K562 (cell line): ENCODE results near the gene SMIM8. TPM values are rescaled to one million over a fixed set of nuclear protein-coding genes. Genes with fewer than 3 reads are reported as not detected.
"Not testable (repeated sequence)": the region's sequence is repeated elsewhere in the genome, so short reads cannot be mapped to it uniquely, and the experiment has no call there.

Experiments
- ATAC-seq: fragments of 200-7000 bp; cut with Tn5 transposase; 3 replicates; pipeline ENCODE4 v1.9.1; 2020; ENCODE audit warnings: moderate library complexity
- BruUV-seq: library from RNA; stranded (reverse); fragments of 400-500 nt; replicated peaks from 2 replicates; lab custom pipeline; 2021; lab: Mats Ljungman, UMichigan
- CTCF ChIA-PET: fragments of 300-600 bp; formaldehyde crosslinking; extraction: SDS; loops from one replicate; lab custom pipeline; 2021; ENCODE audit warnings: low intra/inter-chr PET ratio; lab: Yijun Ruan, JAX
- POLR2A ChIA-PET: fragments of 300-600, 350-650 bp; sonication (Branson Sonifier 250); formaldehyde crosslinking; extraction: SDS; loops from one replicate; lab custom pipeline; 2021; ENCODE audit warnings: antibody characterized with exemption, inconsistent platforms; lab: Yijun Ruan, JAX
- DNase-seq, 4 experiments: peaks; one replicate each; pipeline versions ENCODE4 v3.0.0 to v3.0.0-alpha.2; 2011 to 2018; ENCODE audit warnings: low spot score in 3 of 4, mixed read lengths in 3 of 4; ENCODE audit errors: extremely low read depth in 1 of 4
- FAIRE-seq: peaks from 2 replicates; lab custom pipeline; 2011; peaks lifted over from hg19 to GRCh38; lab: Jason Lieb, UNC
- H2AFZ ChIP-seq: 2 replicates; pipeline ENCODE4 v1.6.0; 2011; ENCODE audit warnings: low read depth, low read length, control low read depth, inconsistent platforms
- H3K27ac ChIP-seq: fragments of 200-600 bp; 3 replicates; pipeline ENCODE4 v1.8.0; 2011; ENCODE audit warnings: low read depth, mild to moderate bottlenecking, control low read depth, inconsistent platforms, low read length, moderate library complexity, mixed read lengths; ENCODE audit errors: extremely low read depth
- H3K27me3 ChIP-seq, 2 experiments: fragments of 300-600 bp in 1 of 2; 2 replicates in 1 of 2; 3 replicates in 1 of 2; pipeline versions ENCODE4 v1.6.0 to v1.8.0; 2011; ENCODE audit warnings: inconsistent platforms in 2 of 2, low read length in 2 of 2, mild to moderate bottlenecking in 1 of 2, mixed read lengths in 1 of 2, moderate library complexity in 1 of 2; ENCODE audit not compliant: control insufficient read depth in 2 of 2, insufficient read depth in 2 of 2
- H3K36me3 ChIP-seq: fragments of 300-600 bp; 3 replicates; pipeline ENCODE4 v1.8.0; 2011; ENCODE audit warnings: mild to moderate bottlenecking, low read length, inconsistent platforms; ENCODE audit not compliant: control insufficient read depth, insufficient read depth
- H3K4me1 ChIP-seq, 2 experiments: fragments of 200-600 bp in 1 of 2; replicated peaks in 1 of 2; 2 replicates in 1 of 2; 3 replicates in 1 of 2; pipeline versions ENCODE4 v1.5.1 to v1.8.0; 2011; ENCODE audit warnings: inconsistent platforms in 2 of 2, low read length in 2 of 2, mild to moderate bottlenecking in 1 of 2, mixed read lengths in 1 of 2, moderate library complexity in 1 of 2; ENCODE audit not compliant: control insufficient read depth in 2 of 2, insufficient read depth in 2 of 2
- H3K4me2 ChIP-seq: 2 replicates; pipeline ENCODE4 v1.6.1; 2011; ENCODE audit warnings: low read length, control low read depth, inconsistent platforms, mixed read lengths; ENCODE audit not compliant: insufficient read depth
- H3K4me3 ChIP-seq: fragments of 200-600 bp; sonication (generic), shearing (Covaris generic); 2 replicates; pipeline ENCODE4 v1.5.1; 2016; ENCODE audit warnings: control low read depth, inconsistent platforms
- H3K79me2 ChIP-seq: fragments of 200-600 bp; 3 replicates; pipeline ENCODE4 v1.8.0; 2011; ENCODE audit warnings: low read length, inconsistent platforms; ENCODE audit not compliant: control insufficient read depth, insufficient read depth
- H3K9ac ChIP-seq, 2 experiments: 2 replicates each; pipeline versions ENCODE4 v1.6.0 to v1.6.1; 2011; ENCODE audit warnings: low read depth in 2 of 2, low read length in 2 of 2, control low read depth in 1 of 2, inconsistent platforms in 1 of 2, mild to moderate bottlenecking in 1 of 2, mixed read lengths in 1 of 2; ENCODE audit not compliant: insufficient read depth in 1 of 2
- H3K9me1 ChIP-seq: one replicate; pipeline ENCODE4 v1.6.0; 2011; ENCODE audit warnings: inconsistent platforms, mild to moderate bottlenecking, low read length, moderate library complexity; ENCODE audit not compliant: control insufficient read depth, insufficient read depth
- H3K9me3 ChIP-seq: replicated peaks from 2 replicates; pipeline ENCODE4 v1.5.1; 2011; ENCODE audit warnings: low read depth, low read length, inconsistent platforms; ENCODE audit not compliant: control insufficient read depth, insufficient read depth
- H4K20me1 ChIP-seq: replicated peaks from 2 replicates; pipeline ENCODE4 v1.6.1; 2011; ENCODE audit warnings: low read length, inconsistent platforms, mixed read lengths; ENCODE audit not compliant: control insufficient read depth, insufficient read depth
- AFF1 ChIP-seq, 2 experiments: fragments of 450-650 bp; IDR thresholded peaks; 2 replicates each; pipeline ENCODE4 v1.6.1; 2018; ENCODE audit warnings: mild to moderate bottlenecking in 2 of 2, low read depth in 1 of 2; ENCODE audit not compliant: partially characterized antibody in 2 of 2
- TRIM24 ChIP-seq, 2 experiments: fragments of 450-650 bp; IDR thresholded peaks; 2 replicates each; pipeline ENCODE4 v1.6.1; 2016
- WGBS: fragments of 100-300 bp; shearing (Covaris generic); methylation state at CpG from one replicate; pipeline ENCODE4 v1.1.6; 2016; ENCODE audit warnings: low coverage, mixed read lengths; ENCODE audit not compliant: insufficient coverage; ENCODE audit errors: missing lambda C conversion rate; 5-methylcytosine and 5-hydroxymethylcytosine counted together
- in situ Hi-C: fragments of 300-500 bp; cut with MboI; formaldehyde crosslinking; loops from 4 replicates; pipeline ENCODE4 v1.15.0; 2018; ENCODE audit warnings: inconsistent platforms, mixed read lengths
- intact Hi-C: fragments of 100-400 bp; cut with micrococcal nuclease; formaldehyde crosslinking; loops from 2 replicates; pipeline ENCODE4 v1.14.2; 2022
- polyA plus RNA-seq, 8 experiments: library from polyadenylated mRNA; depleted of rRNA in 4 of 8; stranded (reverse) in 5 of 8; unstranded in 3 of 8; fragments of >200 nt; fragmentation: Nextera tagmentation in 2 of 8; fragmentation: Illumina TruSeq in 1 of 8; extraction: Ambion mirVana in 2 of 8; extraction: Trizol in 1 of 8; gene quantifications; 2 replicates each; pipeline versions ENCODE4 v1.2.1 to v1.2.3, GENCODE V29; 2011 to 2014; ENCODE audit warnings: inconsistent platforms in 1 of 8, missing spikeins in 1 of 8
- total RNA-seq, 7 experiments: library from RNA; depleted of rRNA in 6 of 7; stranded (reverse); fragments of >200 nt in 6 of 7; fragmentation: Illumina TruSeq in 2 of 7; extraction: Trizol in 2 of 7; gene quantifications; 2 replicates each; pipeline versions ENCODE4 v1.2.1 to v1.2.3, GENCODE V29; 2011 to 2021; ENCODE audit warnings: low replicate concordance in 1 of 7

The SMIM8 gene
- total and polyA plus RNA-seq, 9 of the 15 experiments (the other 6 are each of a cell fraction or from before 2014, with no cell fraction given) = 8.3 to 53.7 (median 15.1) TPM

GRCh38 chr6:87323880-87324279, 1.5 kb downstream of the SMIM8 start:
- FAIRE-seq = not testable (repeated sequence)

More at GRCh38 chr6:87323880-87324279, 1.5 kb downstream of the SMIM8 start:
- H3K4me1 ChIP-seq, DNase-seq, H3K36me3 ChIP-seq, H2AFZ ChIP-seq, H3K27ac ChIP-seq, H3K9ac ChIP-seq, H3K4me2 ChIP-seq, BruUV-seq, CTCF ChIA-PET, H3K9me3 ChIP-seq, H3K79me2 ChIP-seq, H3K4me3 ChIP-seq, POLR2A ChIA-PET, H3K9me1 ChIP-seq, in situ Hi-C loops, H4K20me1 ChIP-seq, H3K27me3 ChIP-seq, ATAC-seq: not testable (repeated sequence)
- peak in 1 of 2 experiments; percentile 91 for TF ChIP-seq AFF1 (IDR thresholded peaks at IDR 0.05; ENCODE audit: low read depth in 1 of 2, partially characterized antibody in 2 of 2)
- TF ChIP-seq TRIM24 (IDR thresholded peaks at IDR 0.05) = 0 out of 4 replicates have a peak, but pooled peaks of 1 of the 2 experiments have one; percentile 15
- intact Hi-C loops = loop anchor here (2.0 to 5.0 kb wide), 2 partner anchors 41 to 257 kb away; no protein-coding TSS in a partner anchor
- WGBS = 75% methylated on average over 1 of the region's 1 CpG
